ENCODE results near the gene CERCAM.
"Not testable (repeated sequence)": the region's sequence is repeated elsewhere in the genome, so short reads cannot be mapped to it uniquely, and the experiment has no call there.

CERCAM gene

GRCh38 chr9:128446505-128446904, 25.8 kb downstream of the CERCAM start:
- DNase-seq; intact Hi-C loops (cut with DNase I): not testable (repeated sequence)

GRCh38 chr9:128448746-128449145, 28.1 kb downstream of the CERCAM start:
- intact Hi-C loops (cut with DNase I) = no loop called here
- no peak for DNase-seq

- intact Hi-C loops (cut with DNase I) = no loop called here
- DNase-seq = peak in 1 of 10 donors; percentile 74
These were observed 34.3 kb downstream of the CERCAM start for GRCh38 chr9:128454991-128455390.

GRCh38 chr9:128455849-128456612, 35.4 kb downstream of the CERCAM start, which contains the start of gene ODF2:
ODF2 (plus strand) TSS chr9:128456006; CDS start chr9:128456092, 86 bp downstream.
- intact Hi-C loops (cut with DNase I) = no loop called here
- DNase-seq = peak; percentile 98 to 100 (median 99)

- peak; percentile 42 to 95 (median 65) for DNase-seq
- intact Hi-C loops (cut with DNase I) = no loop called here
These were observed 36.0 kb downstream of the CERCAM start for GRCh38 chr9:128456613-128457061.

- intact Hi-C loops (cut with DNase I) = no loop called here
- DNase-seq = peak in 1 of 10 donors; percentile 57
These were observed 36.5 kb downstream of the CERCAM start for GRCh38 chr9:128457207-128457606.

GRCh38 chr9:128459011-128459410, 38.4 kb downstream of the CERCAM start:
- DNase-seq = peak in 1 of 10 donors; percentile 51
- intact Hi-C loops (cut with DNase I) = no loop called here

GRCh38 chr9:128469070-128469469, 48.4 kb downstream of the CERCAM start:
- DNase-seq = peak in 1 of 10 donors; percentile 0
- intact Hi-C loops (cut with DNase I) = no loop called here

- DNase-seq = peak in 3 of 10 donors; percentile 19 to 83 (median 54)
- intact Hi-C loops (cut with DNase I) = no loop called here
These were observed 49.9 kb downstream of the CERCAM start for GRCh38 chr9:128470560-128470959.

- peak in 1 of 10 donors; percentile 9 for DNase-seq
- intact Hi-C loops (cut with DNase I) = no loop called here
These were observed 52.4 kb downstream of the CERCAM start for GRCh38 chr9:128473104-128473503.

GRCh38 chr9:128475867-128476266, 55.2 kb downstream of the CERCAM start:
- no peak for DNase-seq
- intact Hi-C loops (cut with DNase I) = no loop called here

GRCh38 chr9:128479262-128479661, 58.6 kb downstream of the CERCAM start:
- intact Hi-C loops (cut with DNase I) = no loop called here

GRCh38 chr9:128481561-128481960, 60.9 kb downstream of the CERCAM start:
- intact Hi-C loops (cut with DNase I) = no loop called here
- no peak for DNase-seq

More at GRCh38 chr9:128479262-128479661, 58.6 kb downstream of the CERCAM start:
- DNase-seq = no peak

- no peak for DNase-seq
- intact Hi-C loops (cut with DNase I) = no loop called here
These were observed 61.5 kb downstream of the CERCAM start for GRCh38 chr9:128482186-128482585.

- intact Hi-C loops (cut with DNase I) = no loop called here
These were observed 64.2 kb downstream of the CERCAM start for GRCh38 chr9:128484686-128485413.

GRCh38 chr9:128485414-128485855, 64.8 kb downstream of the CERCAM start:
- intact Hi-C loops (cut with DNase I) = no loop called here
- DNase-seq = no peak

More at GRCh38 chr9:128484686-128485413, 64.2 kb downstream of the CERCAM start:
- no peak for DNase-seq

GRCh38 chr9:128486201-128486600, 65.5 kb downstream of the CERCAM start:
- no peak for DNase-seq
- intact Hi-C loops (cut with DNase I) = no loop called here

Measured in posterior cingulate gyrus (tissue), 11 donors.